GM18508 (cell line): ENCODE data around the gene CDPF1.
"Not testable (repeated sequence)": the region's sequence is repeated elsewhere in the genome, so short reads cannot be mapped to it uniquely, and the experiment has no call there.

Experiments
- ATAC-seq: cut with Tn5 transposase; IDR thresholded peaks from one replicate; pipeline ENCODE4 v1.9.1; 2021; ENCODE audit warnings: moderate number of reproducible peaks; ENCODE audit not compliant: insufficient read depth, unreplicated experiment

Gene CDPF1

GRCh38 chr22:46233231-46233630, 16.9 kb downstream of the CDPF1 start:
- ATAC-seq = no peak

- no peak for ATAC-seq
Observed at GRCh38 chr22:46230262-46230901, 19.7 kb downstream of the CDPF1 start.

- no peak for ATAC-seq
Observed at GRCh38 chr22:46229701-46230100, 20.4 kb downstream of the CDPF1 start.

- no peak for ATAC-seq
Observed at GRCh38 chr22:46226577-46226976, 23.5 kb downstream of the CDPF1 start.

- ATAC-seq = no peak
Observed at GRCh38 chr22:46225631-46226030, 24.5 kb downstream of the CDPF1 start.

- ATAC-seq = no peak
Observed at GRCh38 chr22:46224898-46225290, 25.2 kb downstream of the CDPF1 start.

- ATAC-seq = no peak
Observed at GRCh38 chr22:46224044-46224897, 25.8 kb downstream of the CDPF1 start.

GRCh38 chr22:46220921-46221320, 29.2 kb downstream of the CDPF1 start:
- no peak for ATAC-seq

- ATAC-seq = no peak
Observed at GRCh38 chr22:46219636-46220035, 30.5 kb downstream of the CDPF1 start.

GRCh38 chr22:46214616-46215015, 35.5 kb downstream of the CDPF1 start:
- no peak for ATAC-seq

- ATAC-seq = no peak
Observed at GRCh38 chr22:46214149-46214548, 35.9 kb downstream of the CDPF1 start.

GRCh38 chr22:46213052-46213451, 37.0 kb downstream of the CDPF1 start:
- no peak for ATAC-seq

GRCh38 chr22:46212195-46212594, 37.9 kb downstream of the CDPF1 start:
- no peak for ATAC-seq

- no peak for ATAC-seq
Observed at GRCh38 chr22:46209262-46209661, 40.8 kb downstream of the CDPF1 start.

- ATAC-seq = no peak
Observed at GRCh38 chr22:46203601-46203980, 46.5 kb downstream of the CDPF1 start.

- no peak for ATAC-seq
Observed at GRCh38 chr22:46202897-46203600, 47.0 kb downstream of the CDPF1 start.

GRCh38 chr22:46201059-46201757, 48.9 kb downstream of the CDPF1 start:
- ATAC-seq = no peak

GRCh38 chr22:46198806-46199205, 51.3 kb downstream of the CDPF1 start:
- ATAC-seq = not testable (repeated sequence)

GRCh38 chr22:46198274-46198673, 51.8 kb downstream of the CDPF1 start:
- no peak for ATAC-seq

GRCh38 chr22:46196278-46196677, 53.8 kb downstream of the CDPF1 start:
- no peak for ATAC-seq
